Measurements from ENCODE around the gene NBAS. TPM values are rescaled to one million over a fixed set of nuclear protein-coding genes. Genes with fewer than 3 reads are reported as not detected.
A peak's percentile ranks its signal among the peaks of the same experiment; 100 is the strongest.

Gene NBAS
- total and polyA plus RNA-seq, 9 of the 15 experiments (the other 6 are each of a cell fraction or from before 2014, with no cell fraction given) = 15.3 to 94.4 (median 69.9) TPM

DNA sequence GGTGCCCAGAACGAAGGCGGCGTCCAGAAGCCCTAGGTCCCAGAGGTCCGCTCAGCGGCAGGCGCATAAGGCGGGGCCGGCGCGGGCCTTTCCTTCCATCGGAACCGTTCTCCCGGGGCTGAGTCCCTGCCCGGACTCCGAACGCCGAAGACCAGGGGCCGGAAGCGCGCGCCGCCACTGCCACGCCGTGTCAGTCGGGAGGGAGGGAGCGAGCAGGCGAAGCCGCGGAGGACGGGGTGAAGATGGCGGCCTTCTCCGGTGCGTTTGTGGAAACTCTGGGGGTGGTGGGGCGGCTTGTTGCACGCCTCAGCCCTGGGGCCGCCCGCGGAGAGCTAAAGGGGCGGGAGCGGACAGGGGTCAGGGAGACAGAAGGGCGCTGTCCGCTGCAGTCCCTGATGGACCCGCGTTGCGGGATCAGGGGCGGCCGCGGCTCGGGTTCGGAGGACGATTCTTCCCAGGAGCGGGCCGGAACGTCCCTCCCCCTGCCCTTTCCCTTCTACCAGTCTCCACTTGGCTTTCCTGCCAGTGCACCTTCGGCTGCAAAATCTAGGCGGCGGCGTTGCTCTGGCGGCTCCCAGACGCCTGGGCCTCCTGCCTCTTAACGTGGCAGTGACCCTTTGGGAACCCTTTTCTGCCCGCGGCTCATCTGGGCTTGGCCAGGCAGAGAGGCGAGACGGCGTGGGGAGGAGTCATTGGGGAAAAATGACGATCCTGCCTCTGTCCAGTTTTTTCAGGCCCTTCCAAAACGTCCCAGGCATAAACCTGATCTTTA, 30.7 kb upstream of the NBAS start, which contains the start of gene DDX1 (continued):
- TF ChIP-seq, protein P1, sequence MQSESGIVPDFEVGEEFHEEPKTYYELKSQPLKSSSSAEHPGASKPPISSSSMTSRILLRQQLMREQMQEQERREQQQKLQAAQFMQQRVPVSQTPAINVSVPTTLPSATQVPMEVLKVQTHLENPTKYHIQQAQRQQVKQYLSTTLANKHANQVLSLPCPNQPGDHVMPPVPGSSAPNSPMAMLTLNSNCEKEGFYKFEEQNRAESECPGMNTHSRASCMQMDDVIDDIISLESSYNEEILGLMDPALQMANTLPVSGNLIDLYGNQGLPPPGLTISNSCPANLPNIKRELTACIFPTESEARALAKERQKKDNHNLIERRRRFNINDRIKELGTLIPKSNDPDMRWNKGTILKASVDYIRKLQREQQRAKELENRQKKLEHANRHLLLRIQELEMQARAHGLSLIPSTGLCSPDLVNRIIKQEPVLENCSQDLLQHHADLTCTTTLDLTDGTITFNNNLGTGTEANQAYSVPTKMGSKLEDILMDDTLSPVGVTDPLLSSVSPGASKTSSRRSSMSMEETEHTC (IDR thresholded peaks at IDR 0.05) = no peak; the same call in 1 of the 2 replicates
- TF ChIP-seq, protein P2, sequence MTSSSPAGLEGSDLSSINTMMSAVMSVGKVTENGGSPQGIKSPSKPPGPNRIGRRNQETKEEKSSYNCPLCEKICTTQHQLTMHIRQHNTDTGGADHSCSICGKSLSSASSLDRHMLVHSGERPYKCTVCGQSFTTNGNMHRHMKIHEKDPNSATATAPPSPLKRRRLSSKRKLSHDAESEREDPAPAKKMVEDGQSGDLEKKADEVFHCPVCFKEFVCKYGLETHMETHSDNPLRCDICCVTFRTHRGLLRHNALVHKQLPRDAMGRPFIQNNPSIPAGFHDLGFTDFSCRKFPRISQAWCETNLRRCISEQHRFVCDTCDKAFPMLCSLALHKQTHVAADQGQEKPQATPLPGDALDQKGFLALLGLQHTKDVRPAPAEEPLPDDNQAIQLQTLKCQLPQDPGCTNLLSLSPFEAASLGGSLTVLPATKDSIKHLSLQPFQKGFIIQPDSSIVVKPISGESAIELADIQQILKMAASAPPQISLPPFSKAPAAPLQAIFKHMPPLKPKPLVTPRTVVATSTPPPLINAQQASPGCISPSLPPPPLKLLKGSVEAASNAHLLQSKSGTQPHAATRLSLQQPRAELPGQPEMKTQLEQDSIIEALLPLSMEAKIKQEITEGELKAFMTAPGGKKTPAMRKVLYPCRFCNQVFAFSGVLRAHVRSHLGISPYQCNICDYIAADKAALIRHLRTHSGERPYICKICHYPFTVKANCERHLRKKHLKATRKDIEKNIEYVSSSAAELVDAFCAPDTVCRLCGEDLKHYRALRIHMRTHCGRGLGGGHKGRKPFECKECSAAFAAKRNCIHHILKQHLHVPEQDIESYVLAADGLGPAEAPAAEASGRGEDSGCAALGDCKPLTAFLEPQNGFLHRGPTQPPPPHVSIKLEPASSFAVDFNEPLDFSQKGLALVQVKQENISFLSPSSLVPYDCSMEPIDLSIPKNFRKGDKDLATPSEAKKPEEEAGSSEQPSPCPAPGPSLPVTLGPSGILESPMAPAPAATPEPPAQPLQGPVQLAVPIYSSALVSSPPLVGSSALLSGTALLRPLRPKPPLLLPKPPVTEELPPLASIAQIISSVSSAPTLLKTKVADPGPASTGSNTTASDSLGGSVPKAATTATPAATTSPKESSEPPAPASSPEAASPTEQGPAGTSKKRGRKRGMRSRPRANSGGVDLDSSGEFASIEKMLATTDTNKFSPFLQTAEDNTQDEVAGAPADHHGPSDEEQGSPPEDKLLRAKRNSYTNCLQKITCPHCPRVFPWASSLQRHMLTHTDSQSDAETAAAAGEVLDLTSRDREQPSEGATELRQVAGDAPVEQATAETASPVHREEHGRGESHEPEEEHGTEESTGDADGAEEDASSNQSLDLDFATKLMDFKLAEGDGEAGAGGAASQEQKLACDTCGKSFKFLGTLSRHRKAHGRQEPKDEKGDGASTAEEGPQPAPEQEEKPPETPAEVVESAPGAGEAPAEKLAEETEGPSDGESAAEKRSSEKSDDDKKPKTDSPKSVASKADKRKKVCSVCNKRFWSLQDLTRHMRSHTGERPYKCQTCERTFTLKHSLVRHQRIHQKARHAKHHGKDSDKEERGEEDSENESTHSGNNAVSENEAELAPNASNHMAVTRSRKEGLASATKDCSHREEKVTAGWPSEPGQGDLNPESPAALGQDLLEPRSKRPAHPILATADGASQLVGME (CRISPR knock-in tag; IDR thresholded peaks at IDR 0.05) = no peak
- TF ChIP-seq ZNF778 (CRISPR knock-in tag; IDR thresholded peaks at IDR 0.05) = no peak
- TF ChIP-seq C11orf30 (IDR thresholded peaks at IDR 0.05; ENCODE audit: low read depth) = peak; percentile 92
- TF ChIP-seq ILF3 (IDR thresholded peaks at IDR 0.05; ENCODE audit: borderline replicate concordance) = no peak
- TF ChIP-seq NFATC3 (IDR thresholded peaks at IDR 0.05) = no peak
- TF ChIP-seq ZNF282 (CRISPR knock-in tag; IDR thresholded peaks at IDR 0.05) = no peak; the same call in 1 of the 2 replicates
- no peak for TF ChIP-seq SRSF3 (IDR thresholded peaks at IDR 0.05; ENCODE audit: insufficient read depth, low read length)
- no peak for TF ChIP-seq SAFB (IDR thresholded peaks at IDR 0.05; ENCODE audit: borderline replicate concordance, low read depth, low read length)
- TF ChIP-seq ZNF41 (CRISPR knock-in tag; conservative IDR thresholded peaks at IDR 0.05) = no peak
- TF ChIP-seq, protein P3, sequence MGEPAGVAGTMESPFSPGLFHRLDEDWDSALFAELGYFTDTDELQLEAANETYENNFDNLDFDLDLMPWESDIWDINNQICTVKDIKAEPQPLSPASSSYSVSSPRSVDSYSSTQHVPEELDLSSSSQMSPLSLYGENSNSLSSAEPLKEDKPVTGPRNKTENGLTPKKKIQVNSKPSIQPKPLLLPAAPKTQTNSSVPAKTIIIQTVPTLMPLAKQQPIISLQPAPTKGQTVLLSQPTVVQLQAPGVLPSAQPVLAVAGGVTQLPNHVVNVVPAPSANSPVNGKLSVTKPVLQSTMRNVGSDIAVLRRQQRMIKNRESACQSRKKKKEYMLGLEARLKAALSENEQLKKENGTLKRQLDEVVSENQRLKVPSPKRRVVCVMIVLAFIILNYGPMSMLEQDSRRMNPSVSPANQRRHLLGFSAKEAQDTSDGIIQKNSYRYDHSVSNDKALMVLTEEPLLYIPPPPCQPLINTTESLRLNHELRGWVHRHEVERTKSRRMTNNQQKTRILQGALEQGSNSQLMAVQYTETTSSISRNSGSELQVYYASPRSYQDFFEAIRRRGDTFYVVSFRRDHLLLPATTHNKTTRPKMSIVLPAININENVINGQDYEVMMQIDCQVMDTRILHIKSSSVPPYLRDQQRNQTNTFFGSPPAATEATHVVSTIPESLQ (CRISPR knock-in tag; IDR thresholded peaks at IDR 0.05) = 0 out of 2 replicates have a peak, but pooled peaks have one; percentile 36
- no peak for TF ChIP-seq JUNB (CRISPR knock-in tag; conservative IDR thresholded peaks at IDR 0.05)
- no peak for TF ChIP-seq ZNF165 (CRISPR knock-in tag; IDR thresholded peaks at IDR 0.05; ENCODE audit: borderline replicate concordance)
- no peak for TF ChIP-seq SPI1 (IDR thresholded peaks at IDR 0.05; ENCODE audit: borderline replicate concordance, low read depth, low read length)
- no peak for TF ChIP-seq NRF1 (conservative IDR thresholded peaks at IDR 0.05 in 1 of 2, IDR thresholded peaks at IDR 0.05 in 1 of 2)
- TF ChIP-seq, protein P4, sequence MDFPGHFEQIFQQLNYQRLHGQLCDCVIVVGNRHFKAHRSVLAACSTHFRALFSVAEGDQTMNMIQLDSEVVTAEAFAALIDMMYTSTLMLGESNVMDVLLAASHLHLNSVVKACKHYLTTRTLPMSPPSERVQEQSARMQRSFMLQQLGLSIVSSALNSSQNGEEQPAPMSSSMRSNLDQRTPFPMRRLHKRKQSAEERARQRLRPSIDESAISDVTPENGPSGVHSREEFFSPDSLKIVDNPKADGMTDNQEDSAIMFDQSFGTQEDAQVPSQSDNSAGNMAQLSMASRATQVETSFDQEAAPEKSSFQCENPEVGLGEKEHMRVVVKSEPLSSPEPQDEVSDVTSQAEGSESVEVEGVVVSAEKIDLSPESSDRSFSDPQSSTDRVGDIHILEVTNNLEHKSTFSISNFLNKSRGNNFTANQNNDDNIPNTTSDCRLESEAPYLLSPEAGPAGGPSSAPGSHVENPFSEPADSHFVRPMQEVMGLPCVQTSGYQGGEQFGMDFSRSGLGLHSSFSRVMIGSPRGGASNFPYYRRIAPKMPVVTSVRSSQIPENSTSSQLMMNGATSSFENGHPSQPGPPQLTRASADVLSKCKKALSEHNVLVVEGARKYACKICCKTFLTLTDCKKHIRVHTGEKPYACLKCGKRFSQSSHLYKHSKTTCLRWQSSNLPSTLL (IDR thresholded peaks at IDR 0.05) = no peak
- no peak for TF ChIP-seq MAFG (tag; conservative IDR thresholded peaks at IDR 0.05)

Data from K562 (cell line).